ENCODE results near the gene TH. TPM values are rescaled to one million over a fixed set of nuclear protein-coding genes. Genes with fewer than 3 reads are reported as not detected.

TH gene
- polyA plus RNA-seq, 2 of the 4 experiments (the other 2 are of a cell fraction): not detected

DNA sequence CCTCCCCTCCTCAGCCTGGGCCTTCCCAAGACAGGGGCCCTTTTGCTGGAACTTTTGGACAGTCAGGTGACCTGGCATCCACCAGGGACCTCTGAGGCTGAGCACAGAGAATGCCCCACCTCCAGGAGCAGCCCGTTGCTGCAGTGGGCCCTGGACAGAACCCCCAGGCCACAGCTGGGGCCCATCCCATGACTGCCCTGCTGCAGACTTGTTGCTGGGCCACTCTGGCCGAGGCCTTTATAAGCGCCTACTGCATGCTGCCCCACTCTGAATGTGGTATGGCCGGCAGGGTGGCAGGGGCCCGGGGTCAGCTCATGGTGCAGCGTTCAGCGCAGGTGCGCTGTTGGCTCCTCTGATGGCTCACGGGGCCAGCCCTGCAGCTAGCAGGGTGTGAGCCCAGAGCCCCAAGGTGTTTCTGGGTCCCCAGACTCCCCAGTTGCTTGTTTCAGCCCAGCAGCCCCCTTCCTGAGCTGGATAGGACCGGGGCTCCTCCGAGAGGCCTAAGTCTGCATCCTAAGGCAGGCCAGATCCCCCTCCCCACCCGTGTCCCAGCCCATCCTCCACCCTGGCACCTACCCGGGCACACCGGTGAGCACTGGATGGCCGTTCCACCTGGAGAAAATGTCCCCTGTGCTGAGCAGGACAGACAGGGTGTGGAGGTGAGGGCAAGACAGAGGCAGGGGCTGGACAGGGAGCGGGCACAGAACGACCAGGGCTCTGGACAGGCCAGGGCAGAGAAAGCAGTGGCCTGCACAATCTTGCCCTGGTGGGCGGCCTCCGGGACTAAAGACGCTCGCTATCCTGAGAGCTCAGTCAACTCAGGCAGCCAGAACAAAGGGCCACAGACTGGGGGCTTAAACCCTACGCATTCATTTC is 28.1 kb upstream of the TH start:
- DNase-seq (ENCODE audit: low read depth in 1 of 2, low spot score in 1 of 2) (no peak), FAIRE-seq (no peak), ATAC-seq (no peak)
- H3K4me2 ChIP-seq: no peak overlapping the region
- POLR2A ChIA-PET: no interaction called here
- TF ChIP-seq, protein P1, sequence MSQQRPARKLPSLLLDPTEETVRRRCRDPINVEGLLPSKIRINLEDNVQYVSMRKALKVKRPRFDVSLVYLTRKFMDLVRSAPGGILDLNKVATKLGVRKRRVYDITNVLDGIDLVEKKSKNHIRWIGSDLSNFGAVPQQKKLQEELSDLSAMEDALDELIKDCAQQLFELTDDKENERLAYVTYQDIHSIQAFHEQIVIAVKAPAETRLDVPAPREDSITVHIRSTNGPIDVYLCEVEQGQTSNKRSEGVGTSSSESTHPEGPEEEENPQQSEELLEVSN (IDR thresholded peaks at IDR 0.05; ENCODE audit: borderline replicate concordance, low read depth): no peak
- TF ChIP-seq RCOR1 (IDR thresholded peaks at IDR 0.05; ENCODE audit: low read depth, low read length): no peak
- no peak for TF ChIP-seq GATA3 (IDR thresholded peaks at IDR 0.05; ENCODE audit: borderline replicate concordance)
- TF ChIP-seq NFE2L2 (conservative IDR thresholded peaks at IDR 0.05; ENCODE audit: low read length): no peak
- no peak for TF ChIP-seq CHD4 (IDR thresholded peaks at IDR 0.05; ENCODE audit: borderline replicate concordance)
- TF ChIP-seq HOXA7 (CRISPR knock-in tag; IDR thresholded peaks at IDR 0.05): no peak
- TF ChIP-seq CBX8 (IDR thresholded peaks at IDR 0.05): no peak
- TF ChIP-seq BHLHE40 (IDR thresholded peaks at IDR 0.05; ENCODE audit: low read depth, low read length): no peak
- no peak for TF ChIP-seq HDAC2 (IDR thresholded peaks at IDR 0.05)
- TF ChIP-seq EP300 (IDR thresholded peaks at IDR 0.05): no peak
- TF ChIP-seq KDM1A (IDR thresholded peaks at IDR 0.05; ENCODE audit: low read depth): no peak
- no peaks in the 10 kb centered on the region for H3K9me3 ChIP-seq
- H3K27ac ChIP-seq: no peak overlapping the region
- 78% methylated on average over 16 of the region's 22 CpGs for WGBS (ENCODE audit: missing lambda C conversion rate)
- no peaks in the 10 kb centered on the region for H3K4me1 ChIP-seq
- H3K4me3 ChIP-seq: no peak overlapping the region
- CTCF ChIA-PET: interaction anchor here (0.6 to 7.5 kb wide), 12 partner anchors 9 to 332 kb away, joined by 3 to 138 read pairs (median 8); partner anchors contain the start of genes ASCL2, C11orf21, TSPAN32 and TSSC4

DNA sequence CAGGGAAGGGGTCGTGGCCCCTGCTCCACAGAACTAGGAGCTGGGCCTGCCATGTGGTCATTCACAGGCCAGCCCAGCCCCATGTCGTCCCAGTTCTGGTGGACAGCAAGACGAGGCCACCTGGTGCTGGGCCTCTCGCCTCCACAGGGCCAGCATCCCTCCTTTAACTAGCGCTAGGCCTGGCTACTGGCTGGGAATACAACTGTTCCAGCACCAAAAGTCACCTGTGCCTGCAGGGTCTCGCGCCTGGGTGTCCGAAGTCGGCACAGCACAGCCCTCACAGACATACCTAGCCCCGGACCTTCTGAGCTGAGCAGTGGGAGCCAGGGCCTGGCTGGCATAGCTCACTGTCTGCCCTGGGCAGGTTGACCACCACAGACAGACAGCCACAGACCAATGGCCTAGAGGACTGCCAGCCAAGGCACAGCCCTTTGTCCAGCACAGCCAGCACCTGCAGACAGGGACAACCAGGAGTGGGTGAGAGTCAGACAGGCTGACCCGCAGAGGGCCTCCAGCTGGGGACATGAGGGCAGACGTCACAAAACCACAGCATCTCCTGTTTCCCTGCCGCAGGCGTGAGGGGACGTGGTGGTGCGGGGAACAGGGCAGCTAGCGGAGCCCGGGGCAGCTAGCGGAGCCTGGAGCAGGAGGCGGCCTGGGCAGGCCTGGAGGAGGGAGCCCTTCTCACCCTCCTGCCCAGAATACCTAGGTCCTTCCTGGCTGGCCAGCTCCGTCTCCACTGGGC is 27.2 kb upstream of the TH start:
- no peak for TF ChIP-seq MAFK (IDR thresholded peaks at IDR 0.05; ENCODE audit: partially characterized antibody)
- Histone ChIP-seq H3K4me2 (no peak overlapping the region), H3K4me1 (no peaks in the 10 kb centered on the region), H3K4me3 (no peak overlapping the region), H3K27ac (no peak overlapping the region), H3K9me3 (no peaks in the 10 kb centered on the region)
- 73% methylated on average over 14 of the region's 21 CpGs for WGBS (ENCODE audit: missing lambda C conversion rate)
- DNase-seq (ENCODE audit: low read depth in 1 of 2, low spot score in 1 of 2) (no peak), ATAC-seq (no peak), FAIRE-seq (no peak)
- CTCF ChIA-PET: interaction anchor here (0.9 to 7.5 kb wide), 16 partner anchors 10 to 333 kb away, joined by 3 to 138 read pairs (median 6); partner anchors contain the start of genes C11orf21, TSPAN32 and TSSC4
- POLR2A ChIA-PET: no interaction called here

DNA sequence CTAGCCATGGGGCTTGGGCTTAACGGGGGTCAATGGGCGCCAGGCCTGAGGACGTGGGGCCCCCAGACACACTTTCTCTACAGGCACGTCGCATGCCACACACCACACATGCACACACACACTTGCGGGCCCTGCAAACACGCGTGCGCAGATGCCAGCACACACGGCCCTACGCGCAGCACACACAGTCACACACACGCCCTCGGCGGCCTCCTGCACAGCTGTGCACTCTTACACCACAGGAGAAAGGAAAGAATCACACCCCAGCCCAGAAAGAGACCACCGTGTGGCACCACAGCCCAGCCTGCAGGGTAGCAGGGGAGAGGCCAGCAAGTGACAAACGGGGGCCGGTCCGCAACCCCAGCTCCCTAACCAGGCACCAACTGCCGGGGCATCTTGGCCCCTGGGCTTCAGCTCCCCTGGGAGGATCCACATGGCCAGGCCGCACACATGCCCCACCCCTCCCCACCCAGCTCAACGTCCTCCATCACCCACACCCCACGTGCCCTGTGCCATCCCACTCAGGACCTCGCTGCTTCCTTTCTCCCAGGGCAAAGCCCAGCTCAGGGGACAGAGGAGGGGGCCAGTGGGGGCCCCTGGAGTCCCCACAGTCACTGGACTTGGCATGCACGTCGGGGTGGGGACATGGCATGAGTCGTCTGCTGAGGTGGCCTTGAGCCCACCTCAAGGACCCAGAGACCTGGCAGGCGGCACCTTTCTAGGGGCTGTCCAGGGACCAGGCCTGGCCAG is 26.3 kb upstream of the TH start:
- no peaks in the 10 kb centered on the region for H3K9me3 ChIP-seq
- FAIRE-seq: no peak
- no peak for ATAC-seq
- ChIA-PET POLR2A (no interaction called here), CTCF (interaction anchor here (0.6 to 7.5 kb wide), 25 partner anchors 10 to 695 kb away, joined by 3 to 138 read pairs (median 5); partner anchors contain the start of genes C11orf21, TSPAN32 and TSSC4)
- no peak overlapping the region for H3K4me3 ChIP-seq
- no peak overlapping the region for H3K4me2 ChIP-seq
- TF ChIP-seq, protein P2, sequence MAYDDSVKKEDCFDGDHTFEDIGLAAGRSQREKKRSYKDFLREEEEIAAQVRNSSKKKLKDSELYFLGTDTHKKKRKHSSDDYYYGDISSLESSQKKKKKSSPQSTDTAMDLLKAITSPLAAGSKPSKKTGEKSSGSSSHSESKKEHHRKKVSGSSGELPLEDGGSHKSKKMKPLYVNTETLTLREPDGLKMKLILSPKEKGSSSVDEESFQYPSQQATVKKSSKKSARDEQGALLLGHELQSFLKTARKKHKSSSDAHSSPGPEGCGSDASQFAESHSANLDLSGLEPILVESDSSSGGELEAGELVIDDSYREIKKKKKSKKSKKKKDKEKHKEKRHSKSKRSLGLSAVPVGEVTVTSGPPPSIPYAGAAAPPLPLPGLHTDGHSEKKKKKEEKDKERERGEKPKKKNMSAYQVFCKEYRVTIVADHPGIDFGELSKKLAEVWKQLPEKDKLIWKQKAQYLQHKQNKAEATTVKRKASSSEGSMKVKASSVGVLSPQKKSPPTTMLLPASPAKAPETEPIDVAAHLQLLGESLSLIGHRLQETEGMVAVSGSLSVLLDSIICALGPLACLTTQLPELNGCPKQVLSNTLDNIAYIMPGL (CRISPR knock-in tag; IDR thresholded peaks at IDR 0.05; ENCODE audit: borderline replicate concordance): no peak
- TF ChIP-seq TFCP2L1 (CRISPR knock-in tag; IDR thresholded peaks at IDR 0.05): no peak
- TF ChIP-seq, protein P3, sequence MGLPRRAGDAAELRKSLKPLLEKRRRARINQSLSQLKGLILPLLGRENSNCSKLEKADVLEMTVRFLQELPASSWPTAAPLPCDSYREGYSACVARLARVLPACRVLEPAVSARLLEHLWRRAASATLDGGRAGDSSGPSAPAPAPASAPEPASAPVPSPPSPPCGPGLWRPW (IDR thresholded peaks at IDR 0.05): no peak
- TF ChIP-seq NFE2L2 (conservative IDR thresholded peaks at IDR 0.05; ENCODE audit: low read length): no peak
- no peak for TF ChIP-seq NR3C1 (IDR thresholded peaks at IDR 0.05)
- TF ChIP-seq MAZ (IDR thresholded peaks at IDR 0.05; ENCODE audit: borderline replicate concordance, low read depth, low read length): no peak
- TF ChIP-seq CHD2 (IDR thresholded peaks at IDR 0.05; ENCODE audit: low read length, partially characterized antibody): no peak
- TF ChIP-seq POLR2AphosphoS2 (conservative IDR thresholded peaks at IDR 0.05; ENCODE audit: low read length): no peak
- TF ChIP-seq FOSB (CRISPR knock-in tag; IDR thresholded peaks at IDR 0.05): no peak
- no peak for DNase-seq (ENCODE audit: low read depth in 1 of 2, low spot score in 1 of 2)
- WGBS (ENCODE audit: missing lambda C conversion rate): 68% methylated on average over 13 of the region's 28 CpGs
- no peak overlapping the region for H3K27ac ChIP-seq
- no peaks in the 10 kb centered on the region for H3K4me1 ChIP-seq

All from A549 (cell line).